K562 treated with DMSO at 1 percent for 12 hours (cell line): Measurements from ENCODE around the gene CASP2. TPM values are rescaled to one million over a fixed set of nuclear protein-coding genes. Genes with fewer than 3 reads are reported as not detected.

Experiments used
- total RNA-seq: library from RNA; unstranded; fragments of 300-600 nt; gene quantifications from 2 replicates; pipeline ENCODE4 v1.2.3, GENCODE V29; 2022; ENCODE audit not compliant: insufficient read depth

Gene CASP2
- 13.4 and 46.6 TPM in 2 replicates for total RNA-seq

GRCh38 chr7:143287935-143288826 is at the start of gene CASP2:
Gene CASP2 (plus strand): TSS chr7:143288351. CDS start chr7:143288456, 105 bp downstream.

GRCh38 chr7:143263266-143264195 is 24.6 kb upstream of the CASP2 start, which contains the start of gene GSTK1:
Gene GSTK1 (plus strand): TSS chr7:143263441. CDS start chr7:143263514, 73 bp downstream.

GRCh38 chr7:143284591-143285469 is 3.3 kb upstream of the CASP2 start, which contains the start of gene TMEM139:
Gene TMEM139 (plus strand): TSS chr7:143284958. CDS start chr7:143285958, 1,000 bp downstream.

GRCh38 chr7:143315776-143316175 is 27.6 kb downstream of the CASP2 start, which contains the start of gene CLCN1:
Gene CLCN1 (plus strand): TSS chr7:143316111. CDS start chr7:143316213, 102 bp downstream.

Other genes starting within 250 kb of the CASP2 start
- gene OR6V1, start 236.0 kb upstream of the CASP2 start, total RNA-seq: not detected in 2 replicates
- gene PIP, start 156.3 kb upstream of the CASP2 start, total RNA-seq: not detected in 2 replicates
- not detected in 2 replicates for gene TAS2R39, start 104.9 kb upstream of the CASP2 start, total RNA-seq
- not detected in 2 replicates for gene TAS2R40, start 66.3 kb upstream of the CASP2 start, total RNA-seq
- gene GSTK1, start 24.9 kb upstream of the CASP2 start, total RNA-seq: 180 and 207 TPM in 2 replicates
- 1.4 and 3.0 TPM in 2 replicates for gene TMEM139, start 3.4 kb upstream of the CASP2 start, total RNA-seq
- gene CLCN1, start 27.8 kb downstream of the CASP2 start, total RNA-seq: 0.25 TPM in 1 of 2 replicates, not detected in the other
- not detected in 2 replicates for gene FAM131B, start 74.4 kb downstream of the CASP2 start, total RNA-seq
- 84.4 and 124 TPM in 2 replicates for gene ZYX, start 93.0 kb downstream of the CASP2 start, total RNA-seq
- not detected in 2 replicates for gene EPHA1, start 120.5 kb downstream of the CASP2 start, total RNA-seq
- not detected in 2 replicates for gene TAS2R60, start 155.1 kb downstream of the CASP2 start, total RNA-seq
- gene TAS2R41, start 189.5 kb downstream of the CASP2 start, total RNA-seq: not detected in 2 replicates